GM18517 (cell line): ENCODE measurements around the gene TRA2B.
"Not testable (repeated sequence)": the region's sequence is repeated elsewhere in the genome, so short reads cannot be mapped to it uniquely, and the experiment has no call there.

Experiments
- ATAC-seq: cut with Tn5 transposase; IDR thresholded peaks from one replicate; pipeline ENCODE4 v1.9.1; 2021; ENCODE audit warnings: mild to moderate bottlenecking, moderate library complexity; ENCODE audit not compliant: unreplicated experiment

Gene TRA2B

GRCh38 chr3:185929192-185930151, 8.3 kb downstream of the TRA2B start:
- no peak for ATAC-seq

DNA sequence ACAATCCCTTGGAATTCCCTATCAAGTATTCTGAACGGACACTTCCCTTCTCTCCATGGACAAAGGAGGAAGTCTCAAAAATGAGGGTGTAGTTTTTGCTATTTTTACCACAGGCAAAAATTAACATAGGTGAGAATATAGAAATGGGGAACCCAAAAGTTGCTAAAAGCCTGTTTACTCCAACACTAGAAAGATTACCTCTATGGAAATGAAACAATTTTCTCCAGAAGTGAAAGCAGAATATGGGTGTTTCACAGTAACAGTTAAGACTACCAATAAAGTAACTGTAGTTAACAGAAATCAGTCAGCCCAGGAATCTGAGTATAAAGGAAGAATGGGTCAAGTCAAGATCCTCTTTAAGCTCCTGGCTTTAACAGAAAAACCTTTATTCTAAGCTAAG, 9.3 kb downstream of the TRA2B start:
- no peak for ATAC-seq

GRCh38 chr3:185927501-185928200, 10.2 kb downstream of the TRA2B start:
- ATAC-seq = no peak

DNA sequence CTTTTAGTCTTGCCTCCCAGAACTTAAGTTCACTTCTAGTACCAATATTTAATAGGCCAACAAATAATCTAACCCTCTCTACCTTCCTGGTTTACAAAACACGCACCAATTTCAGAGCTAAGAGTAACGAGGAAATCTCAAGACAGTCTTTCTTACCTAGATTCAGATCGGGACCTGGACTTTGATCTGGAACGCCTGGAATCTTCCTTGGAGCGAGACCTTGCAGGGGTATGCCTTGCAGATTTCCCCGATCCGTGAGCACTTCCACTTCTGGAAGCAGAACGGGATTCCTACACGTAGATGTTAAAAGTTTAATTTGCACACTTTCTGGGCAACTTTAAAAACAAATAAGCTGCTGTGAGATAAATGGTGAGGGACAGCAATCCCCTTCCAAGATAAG, 11.4 kb downstream of the TRA2B start:
- no peak for ATAC-seq

GRCh38 chr3:185925353-185925752, 12.5 kb downstream of the TRA2B start:
- no peak for ATAC-seq

DNA sequence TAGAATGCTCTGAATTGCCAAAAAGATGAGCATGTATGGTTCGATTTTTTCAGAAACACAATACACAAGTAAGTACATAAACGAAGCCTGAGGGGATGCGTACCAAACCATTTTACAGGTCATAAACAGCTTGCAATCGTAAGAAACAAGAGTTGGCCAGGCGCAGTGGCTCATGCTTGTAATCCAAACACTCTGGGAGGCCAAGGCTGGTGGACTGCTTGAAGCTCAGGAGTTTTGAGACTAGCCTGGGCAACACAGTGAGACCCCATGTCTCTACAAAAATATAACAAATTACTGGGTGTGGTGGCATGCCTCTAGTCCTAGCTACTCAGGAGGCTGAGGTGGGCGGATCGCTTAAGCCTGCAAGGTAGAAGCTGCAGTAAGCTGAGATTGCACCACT, 13.4 kb downstream of the TRA2B start:
- no peak for ATAC-seq

DNA sequence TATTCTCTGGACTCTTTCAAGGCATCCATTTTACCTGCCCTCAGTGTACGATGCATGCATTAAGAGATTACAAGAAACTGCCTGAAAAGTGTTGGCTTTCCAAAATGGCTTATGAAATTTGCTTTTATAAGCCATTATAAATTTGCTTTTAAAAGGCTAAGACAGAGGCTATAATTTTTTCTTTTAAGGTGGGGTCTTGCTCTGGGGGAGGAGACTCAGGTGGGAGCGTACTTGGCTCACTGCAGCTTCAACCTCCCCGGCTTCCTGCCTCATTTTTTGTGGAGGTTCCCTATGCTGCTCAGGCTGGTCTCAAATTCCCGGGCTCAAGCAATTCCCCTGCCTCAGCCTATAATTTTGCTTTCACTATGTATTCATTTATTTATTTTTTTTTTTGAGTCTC, 17.6 kb downstream of the TRA2B start:
- no peak for ATAC-seq

GRCh38 chr3:185916042-185916833, 21.6 kb downstream of the TRA2B start:
- ATAC-seq = no peak

- ATAC-seq = no peak
Observed at GRCh38 chr3:185915642-185916041, 22.2 kb downstream of the TRA2B start.

DNA sequence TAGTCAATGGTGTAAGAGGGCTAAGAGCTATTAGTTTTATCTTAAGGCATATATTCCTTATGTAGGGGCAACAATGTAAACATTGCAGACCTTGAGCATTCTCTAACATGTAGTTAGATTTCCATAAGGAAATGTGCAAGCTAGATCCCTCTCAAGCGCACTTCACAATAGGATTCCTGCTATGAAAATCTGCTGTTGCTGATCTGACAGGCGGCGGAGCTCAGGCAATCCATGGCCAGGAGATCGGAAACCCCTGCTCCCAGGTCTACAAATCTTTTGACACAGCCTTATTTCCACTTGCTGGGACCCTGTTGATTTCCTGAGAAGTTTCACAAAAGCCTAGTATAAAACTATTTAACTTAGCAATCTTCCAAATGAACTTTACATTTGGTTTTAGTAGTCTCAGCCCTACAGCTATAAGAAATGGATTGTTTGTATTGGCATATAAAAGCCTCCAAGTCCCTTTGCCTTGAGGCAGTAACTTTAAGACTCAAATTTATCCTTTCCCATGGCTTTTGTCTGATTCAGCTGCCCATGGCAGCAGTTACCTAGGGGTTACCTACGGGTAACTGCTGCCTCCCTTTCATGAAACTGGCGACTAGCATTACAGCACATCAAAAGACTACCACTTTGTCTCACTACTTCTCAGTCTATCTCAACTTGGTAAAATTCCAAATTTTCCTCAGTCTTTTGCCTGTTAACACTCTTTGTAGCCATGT, 22.7 kb downstream of the TRA2B start:
- ATAC-seq = no peak

DNA sequence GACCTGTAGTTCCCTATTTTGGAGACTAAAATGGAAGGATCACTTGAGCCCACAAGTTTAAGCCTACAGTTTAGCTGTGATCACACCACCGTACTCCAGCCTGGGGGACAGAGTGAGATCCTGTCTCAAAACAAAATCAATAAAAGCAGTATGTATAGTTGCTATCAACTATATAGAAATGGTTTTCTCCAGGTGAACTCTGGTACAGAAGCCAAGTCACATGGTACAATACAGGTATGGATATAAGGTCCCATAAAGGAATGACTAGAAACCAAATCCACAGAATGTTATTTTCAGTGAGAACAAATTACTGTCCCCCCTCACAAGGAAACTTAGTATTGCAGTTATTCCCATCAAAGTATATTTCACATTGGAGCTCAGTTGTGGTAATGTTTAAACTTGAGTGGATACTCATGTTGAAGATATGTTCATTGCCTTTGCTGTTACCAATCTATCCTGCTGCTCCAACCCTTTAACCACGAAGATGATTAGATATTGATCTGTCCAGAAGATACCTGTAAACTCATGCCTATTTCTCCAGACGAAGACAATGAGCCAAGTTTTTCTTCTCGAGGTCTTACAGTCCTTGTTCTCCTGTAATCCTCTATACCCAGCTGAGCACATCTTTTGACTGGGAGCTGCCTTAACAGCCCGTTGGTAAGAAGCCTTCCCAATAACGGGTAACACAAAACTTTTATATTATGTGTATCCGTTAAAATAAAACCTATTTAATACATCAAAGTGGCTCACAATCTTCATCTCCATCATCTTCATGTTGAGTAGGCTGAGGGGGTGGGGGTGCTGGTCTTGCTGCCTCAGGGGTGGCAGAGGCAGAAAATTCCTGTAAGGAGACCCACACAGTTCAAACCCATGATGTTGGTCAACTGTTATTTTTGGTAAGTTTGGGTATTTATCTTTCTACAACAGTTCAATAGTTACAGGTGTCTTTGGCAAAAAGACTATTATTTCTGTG, 24.6 kb downstream of the TRA2B start:
- no peak for ATAC-seq

GRCh38 chr3:185912512-185912911, 25.3 kb downstream of the TRA2B start:
- ATAC-seq = no peak

DNA sequence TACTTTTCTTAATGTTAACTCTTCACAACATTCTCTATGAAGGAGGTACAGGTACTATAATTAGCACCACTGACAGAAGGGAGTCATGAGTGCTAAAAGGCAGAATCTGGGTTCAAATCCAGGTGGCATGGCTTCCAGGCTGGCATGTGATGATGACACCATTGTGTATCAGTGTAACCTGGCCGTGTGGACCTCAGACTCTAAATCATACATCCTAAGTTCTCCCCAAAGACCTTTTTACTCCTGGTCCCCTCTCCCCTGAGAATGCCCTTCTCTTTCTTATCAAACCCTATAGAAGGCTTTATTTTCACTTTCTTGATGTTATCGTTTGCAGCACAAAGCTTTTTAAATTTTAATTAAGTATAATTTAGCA, 26.8 kb downstream of the TRA2B start:
- ATAC-seq = not testable (repeated sequence)

- not testable (repeated sequence) for ATAC-seq
Observed at GRCh38 chr3:185910322-185911075, 27.3 kb downstream of the TRA2B start.

DNA sequence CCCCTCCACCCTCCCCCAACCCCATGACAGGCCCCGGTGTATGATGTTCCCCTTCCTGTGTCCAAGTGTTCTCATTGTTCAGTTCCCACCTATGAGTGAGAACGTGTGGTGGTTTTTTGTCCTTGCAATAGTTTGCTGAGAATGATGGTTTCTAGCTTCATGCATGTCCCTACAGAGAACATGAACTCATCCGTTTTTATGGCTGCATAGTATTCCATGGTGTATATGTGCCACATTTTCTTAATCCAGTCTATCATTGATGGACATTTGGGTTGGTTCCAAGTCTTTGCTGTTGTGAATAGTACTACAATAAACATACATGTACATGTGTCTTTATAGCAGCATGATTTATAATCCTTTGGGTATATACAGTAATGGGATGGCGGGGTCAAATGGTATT, 27.9 kb downstream of the TRA2B start:
- ATAC-seq = not testable (repeated sequence)

GRCh38 chr3:185900228-185900627, 37.6 kb downstream of the TRA2B start:
- ATAC-seq = no peak

DNA sequence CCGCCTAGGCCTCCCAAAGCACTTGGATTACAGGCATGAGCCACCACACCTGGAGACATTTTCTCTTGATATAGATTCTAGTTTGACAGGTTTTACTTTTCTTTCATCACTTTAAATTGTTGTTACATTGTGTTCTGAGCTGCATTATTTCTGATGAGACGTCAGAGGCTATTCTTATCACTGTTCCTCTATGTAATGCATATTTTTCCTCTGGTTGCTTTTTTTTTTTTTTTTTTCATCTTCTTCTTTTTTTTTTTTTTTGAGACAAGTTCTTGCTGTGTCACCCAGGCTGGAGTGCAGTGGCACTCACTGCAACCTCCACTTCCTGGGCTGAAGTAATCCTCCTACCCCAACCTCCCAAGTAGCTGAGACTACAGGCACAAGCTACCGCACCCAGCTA, 41.2 kb downstream of the TRA2B start:
- ATAC-seq = no peak

DNA sequence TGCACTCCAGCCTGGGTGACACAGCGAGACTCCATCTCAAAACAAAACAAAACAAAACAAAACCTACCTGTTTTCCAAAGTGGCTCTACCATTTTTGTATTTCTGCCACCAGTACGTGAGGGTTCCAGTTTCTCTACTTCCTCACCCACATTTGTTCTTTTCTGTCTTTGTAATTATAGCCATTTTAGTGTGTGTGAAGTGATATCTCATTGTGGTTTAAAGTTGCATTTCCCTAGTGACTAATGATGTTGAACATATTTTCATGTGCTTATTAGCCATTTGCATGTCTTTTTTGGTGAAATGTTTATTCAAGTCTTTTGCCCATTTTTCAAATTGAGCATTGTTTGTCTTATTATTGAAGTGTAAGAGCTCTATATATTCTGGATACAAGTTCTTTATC, 50.7 kb downstream of the TRA2B start:
- no peak for ATAC-seq

- ATAC-seq = no peak
Observed at GRCh38 chr3:185884641-185885040, 53.2 kb downstream of the TRA2B start.
